HEK293 (cell line): Measurements from ENCODE around the gene LRRC8C.

Experiments
- CTCF ChIA-PET: fragments of 350-600 bp; formaldehyde crosslinking; extraction: SDS; loops from one replicate; lab custom pipeline; 2021; ENCODE audit warnings: antibody characterized with exemption; lab: Yijun Ruan, JAX
- POLR2A ChIA-PET: fragments of 300-600 bp; formaldehyde crosslinking; extraction: SDS; loops from one replicate; lab custom pipeline; 2020; ENCODE audit warnings: antibody characterized with exemption, inconsistent platforms; lab: Yijun Ruan, JAX
- H3K27ac ChIP-seq: fragments of 200-500 bp; sonication (Bioruptor generic); 2 replicates; pipeline ENCODE4 v1.5.1; 2014; ENCODE audit warnings: low read depth, low read length, control low read depth, inconsistent platforms; ENCODE audit errors: extremely low read depth
- H3K36me3 ChIP-seq, 2 experiments: fragments of 200-500 bp in 1 of 2; sonication (Bioruptor generic) in 1 of 2; 1 replicate in 1 of 2; 2 replicates in 1 of 2; pipeline ENCODE4 v1.5.1; 2014 to 2017; ENCODE audit warnings: inconsistent platforms in 2 of 2, low read length in 2 of 2; ENCODE audit not compliant: control insufficient read depth in 2 of 2, insufficient read depth in 1 of 2
- H3K4me1 ChIP-seq: fragments of 200-500 bp; sonication (Bioruptor generic); 2 replicates; pipeline ENCODE4 v1.5.1; 2014; ENCODE audit warnings: mild to moderate bottlenecking, low read length, inconsistent platforms; ENCODE audit not compliant: control insufficient read depth, insufficient read depth
- H3K4me3 ChIP-seq: 2 replicates; pipeline ENCODE4 v1.5.1; 2011; ENCODE audit warnings: low read depth, mild to moderate bottlenecking, control low read depth, low read length, moderate library complexity
- H3K9me3 ChIP-seq: fragments of 200-500 bp; sonication (Bioruptor generic); 2 replicates; pipeline ENCODE4 v1.5.1; 2014; ENCODE audit warnings: low read depth, low read length, inconsistent platforms; ENCODE audit not compliant: control insufficient read depth, insufficient read depth
- GLI2 ChIP-seq: fragments of 450-650 bp; formaldehyde crosslinking; IDR thresholded peaks from 2 replicates; pipeline ENCODE4; 2017; ENCODE audit warnings: missing biosample characterization, missing genetic modification characterization, low read depth, borderline replicate concordance
- INSM2 ChIP-seq: fragments of 450-650 bp; formaldehyde crosslinking; IDR thresholded peaks from 2 replicates; pipeline ENCODE4 v1.5.1; 2016; ENCODE audit warnings: missing biosample characterization, missing genetic modification characterization
- MEIS1 ChIP-seq: sonication (generic); formaldehyde crosslinking; IDR thresholded peaks from 2 replicates; pipeline ENCODE4 v1.8.1; 2022; ENCODE audit warnings: missing genetic modification reagents, mild to moderate bottlenecking, borderline replicate concordance
- MYNN ChIP-seq: fragments of 450-650 bp; formaldehyde crosslinking; IDR thresholded peaks from 2 replicates; pipeline ENCODE4 v1.5.1; 2016; ENCODE audit warnings: missing biosample characterization, missing genetic modification characterization, borderline replicate concordance
- WT1 ChIP-seq: fragments of 450-650 bp; formaldehyde crosslinking; IDR thresholded peaks from 2 replicates; pipeline ENCODE4 v1.5.1; 2016; ENCODE audit warnings: missing biosample characterization, missing genetic modification characterization
- ZBTB11 ChIP-seq: fragments of 450-650 bp; formaldehyde crosslinking; conservative IDR thresholded peaks from 2 replicates; pipeline ENCODE4 v1.5.1; 2016; ENCODE audit warnings: low read depth, missing biosample characterization, missing genetic modification characterization
- ZBTB26 ChIP-seq: fragments of 450-650 bp; formaldehyde crosslinking; optimal IDR thresholded peaks from 2 replicates; pipeline ENCODE3; 2016; ENCODE audit warnings: missing biosample characterization, mild to moderate bottlenecking, missing genetic modification characterization
- ZBTB48 ChIP-seq: fragments of 450-650 bp; formaldehyde crosslinking; IDR thresholded peaks from 2 replicates; pipeline ENCODE4 v1.5.1; 2016; ENCODE audit warnings: missing biosample characterization, missing genetic modification characterization
- ZBTB8A ChIP-seq: fragments of 450-650 bp; formaldehyde crosslinking; IDR thresholded peaks from 2 replicates; pipeline ENCODE4 v1.5.1; 2016; ENCODE audit warnings: missing biosample characterization, missing genetic modification characterization
- ZNF202 ChIP-seq: fragments of 450-650 bp; formaldehyde crosslinking; IDR thresholded peaks from 2 replicates; pipeline ENCODE4 v1.5.1; 2016; ENCODE audit warnings: missing biosample characterization, missing genetic modification characterization, borderline replicate concordance
- ZNF211 ChIP-seq: fragments of 450-650 bp; formaldehyde crosslinking; IDR thresholded peaks from 2 replicates; pipeline ENCODE4 v1.5.1; 2016; ENCODE audit warnings: low read depth, missing biosample characterization, missing genetic modification characterization
- ZNF280C ChIP-seq: fragments of 450-650 bp; formaldehyde crosslinking; IDR thresholded peaks from 2 replicates; pipeline ENCODE4 v1.5.1; 2016; ENCODE audit warnings: missing biosample characterization, missing genetic modification characterization
- ZNF37A ChIP-seq: fragments of 450-650 bp; IDR thresholded peaks from 2 replicates; pipeline ENCODE4 v1.5.1; 2018; ENCODE audit warnings: missing biosample characterization, missing genetic modification characterization
- ZNF549 ChIP-seq: fragments of 450-650 bp; IDR thresholded peaks from 2 replicates; pipeline ENCODE4 v1.5.1; 2018; ENCODE audit warnings: missing biosample characterization, missing genetic modification characterization, mild to moderate bottlenecking, inconsistent platforms, moderate library complexity
- ZNF639 ChIP-seq: fragments of 450-650 bp; formaldehyde crosslinking; IDR thresholded peaks from 2 replicates; pipeline ENCODE4 v1.5.1; 2016; ENCODE audit warnings: missing biosample characterization, missing genetic modification characterization
- ZNF843 ChIP-seq: fragments of 450-650 bp; formaldehyde crosslinking; IDR thresholded peaks from 2 replicates; pipeline ENCODE4 v1.5.1; 2016; ENCODE audit warnings: missing biosample characterization, missing genetic modification characterization
- ZSCAN16 ChIP-seq: fragments of 450-650 bp; formaldehyde crosslinking; IDR thresholded peaks from 2 replicates; pipeline ENCODE4 v1.5.1; 2016; ENCODE audit warnings: missing biosample characterization, missing genetic modification characterization

LRRC8C gene

GRCh38 chr1:89622895-89623294 lies 10.0 kb upstream of the LRRC8C start (continued):
- TF ChIP-seq ZNF211 (tag by site-specific recombination) (no peak), ZNF202 (tag by site-specific recombination) (no peak), ZBTB11 (no peak)

GRCh38 chr1:89624314-89624713 lies 8.6 kb upstream of the LRRC8C start:
- Histone ChIP-seq H3K36me3 (no peaks in the 10 kb centered on the region), H3K27ac (no peak overlapping the region), H3K4me1 (no peaks in the 10 kb centered on the region), H3K4me3 (no peak overlapping the region), H3K9me3 (no peaks in the 10 kb centered on the region)
- TF ChIP-seq INSM2 (tag by site-specific recombination) (no peak), ZSCAN16 (tag by site-specific recombination) (no peak), WT1 (no peak), ZNF549 (tag by site-specific recombination) (no peak), ZBTB48 (tag by site-specific recombination) (no peak), ZBTB26 (no peak), GLI2 (tag by site-specific recombination) (no peak), ZNF843 (tag by site-specific recombination) (no peak), ZNF280C (tag by site-specific recombination) (no peak), MEIS1 (CRISPR knock-in tag) (no peak), ZNF639 (tag by site-specific recombination) (no peak), ZBTB8A (no peak), MYNN (tag by site-specific recombination) (no peak), ZNF37A (no peak)
- CTCF ChIA-PET = interaction anchor here (1.0 to 2.2 kb wide), 4 partner anchors 9 to 141 kb away, joined by 3 to 9 read pairs (median 6); partner anchors contain the start of gene LRRC8C
- POLR2A ChIA-PET = interaction anchor here (1.2 kb wide), 1 partner anchor 15 kb away, joined by 3 read pairs; no protein-coding TSS in a partner anchor
